Upper lobe of left lung (tissue), 6 donors: Measurements from ENCODE around the gene NINJ2. TPM values are rescaled to one million over a fixed set of nuclear protein-coding genes. Genes with fewer than 3 reads are reported as not detected.
"Not testable (repeated sequence)": the region's sequence is repeated elsewhere in the genome, so short reads cannot be mapped to it uniquely, and the experiment has no call there.

Experiments used
- ATAC-seq, 2 donors: fragments of 200-7000 bp; cut with Tn5 transposase; one replicate each; pipeline ENCODE4 v1.9.1; 2022; ENCODE audit warnings: mild to moderate bottlenecking in 2 of 2, moderate library complexity in 2 of 2; ENCODE audit not compliant: low FRiP score in 2 of 2
- DNase-seq, 2 donors: peaks; one replicate each; pipeline ENCODE4 v3.0.0-alpha.2; 2019 to 2020
- H3K27ac ChIP-seq, 4 donors: fragments of 200-600 bp; sonication (generic); one replicate each; pipeline ENCODE4 v1.5.1; 2016 to 2019
- H3K27me3 ChIP-seq, 4 donors: fragments of 200-600 bp; sonication (generic); one replicate each; pipeline ENCODE4 v1.5.1; 2017 to 2019
- H3K36me3 ChIP-seq, 4 donors: fragments of 200-600 bp; sonication (generic); one replicate each; pipeline ENCODE4 v1.5.1; 2016 to 2019
- H3K4me1 ChIP-seq, 4 donors: fragments of 200-600 bp; sonication (generic); one replicate each; pipeline ENCODE4 v1.5.1; 2018 to 2019
- H3K4me3 ChIP-seq, 4 donors: fragments of 200-600 bp; sonication (generic); one replicate each; pipeline ENCODE4 v1.5.1; 2017 to 2019; ENCODE audit warnings: mild to moderate bottlenecking in 2 of 4, moderate library complexity in 1 of 4
- H3K9me3 ChIP-seq, 4 donors: fragments of 200-600 bp; sonication (generic); one replicate each; pipeline ENCODE4 v1.5.1; 2018 to 2019
- CTCF ChIP-seq, 6 experiments: fragments of 450-650 bp in 4 of 6; fragments of 200-600 bp in 2 of 6; sonication (generic) in 2 of 6; IDR thresholded peaks; one replicate each; pipeline ENCODE4 v1.5.1; 2016 to 2019; ENCODE audit warnings: antibody characterized with exemption in 6 of 6
- EP300 ChIP-seq, 4 donors: sonication (generic); formaldehyde crosslinking; IDR thresholded peaks; one replicate each; pipeline ENCODE4 v1.5.1; 2017; ENCODE audit warnings: antibody characterized with exemption in 4 of 4, control low read depth in 2 of 4
- POLR2A ChIP-seq, 4 donors: fragments of 450-650 bp; IDR thresholded peaks; one replicate each; pipeline ENCODE4 v1.5.1; 2016 to 2017; ENCODE audit warnings: antibody characterized with exemption in 4 of 4, mild to moderate bottlenecking in 2 of 4
- POLR2AphosphoS5 ChIP-seq, 2 donors: sonication (generic); formaldehyde crosslinking; IDR thresholded peaks; one replicate each; pipeline ENCODE4 v1.5.1; 2017; ENCODE audit warnings: antibody characterized with exemption in 2 of 2
- WGBS, 2 donors: methylation state at CpG; one replicate each; pipeline ENCODE4 v1.1.5; 2017 to 2018; 5-methylcytosine and 5-hydroxymethylcytosine counted together
- total RNA-seq, 6 donors: library from RNA; depleted of rRNA in 4 of 6; stranded (reverse); fragments of >200 nt in 4 of 6; gene quantifications; one replicate each; pipeline versions ENCODE4 v1.1.0 to v1.2.1, GENCODE V29; 2016 to 2021
- donor health status: DM: no; HTN: no; CAD: no; lungs with moderate emphysema.
- donor health status: DM: no; HTN: yes; CAD: no; lungs with severe emphysema.

The NINJ2 gene
- total RNA-seq, 6 donors from 2014 or later: 15.6 to 73.3 (median 36.2) TPM

DNA sequence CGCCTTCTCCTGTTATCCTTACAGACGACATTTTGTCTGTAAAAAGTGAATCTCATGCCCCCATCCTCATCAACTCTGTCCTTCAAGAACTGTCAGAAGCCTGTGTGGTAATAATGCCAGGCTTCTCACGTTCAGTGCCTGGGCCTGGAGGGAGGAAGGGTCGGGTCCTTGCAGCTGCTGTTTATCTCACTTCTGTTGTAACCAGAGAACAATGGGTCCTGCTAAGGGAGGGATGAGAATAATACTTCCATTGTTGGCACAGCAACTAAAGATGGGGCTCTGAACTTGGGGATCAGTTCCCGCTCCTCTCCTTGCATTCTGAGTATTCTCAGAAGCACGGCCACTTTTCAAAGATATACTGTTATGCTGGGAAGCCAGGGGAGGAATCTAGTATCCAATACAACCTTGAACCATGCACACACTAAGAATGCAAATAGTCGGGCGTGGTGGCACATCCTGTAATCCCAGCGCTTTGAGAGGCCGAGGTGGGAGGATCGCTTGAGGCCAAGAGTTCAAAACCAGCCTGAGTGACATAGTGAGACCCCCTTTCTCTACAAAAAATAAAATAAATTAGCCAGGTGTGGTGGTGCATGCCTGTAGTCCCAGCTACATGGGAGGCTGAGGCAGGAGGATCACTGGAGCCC lies 38.8 kb upstream of the NINJ2 start:
- 76% methylated on average over 11 of the region's 11 CpGs for WGBS, 2 donors
- ATAC-seq: no peak
- TF ChIP-seq POLR2AphosphoS5 (IDR thresholded peaks at IDR 0.05) (no peak), CTCF (IDR thresholded peaks at IDR 0.05) (no peak), EP300 (IDR thresholded peaks at IDR 0.05) (no peak), POLR2A (IDR thresholded peaks at IDR 0.05) (no peak)

GRCh38 chr12:700016-700415 lies 36.8 kb upstream of the NINJ2 start:
- Histone ChIP-seq H3K27ac (no peak overlapping the region), H3K9me3 (peaks cover 3 to 17% (median 11%) of the 10 kb centered on the region in 4 donors), H3K4me3 (no peak overlapping the region), H3K36me3 (no peaks in the 10 kb centered on the region), H3K4me1 (no peaks in the 10 kb centered on the region), H3K27me3 (no peaks in the 10 kb centered on the region)
- WGBS, 2 donors: 78 to 83% methylated on average over 4 of the region's 4 CpGs
- no peak for TF ChIP-seq CTCF (IDR thresholded peaks at IDR 0.05)
- TF ChIP-seq POLR2A (IDR thresholded peaks at IDR 0.05): no peak
- TF ChIP-seq EP300 (IDR thresholded peaks at IDR 0.05): no peak
- TF ChIP-seq POLR2AphosphoS5 (IDR thresholded peaks at IDR 0.05): no peak
- ATAC-seq: no peak
- DNase-seq: no peak

More for the DNA sequence above, 38.8 kb upstream of the NINJ2 start:
- no peak for DNase-seq
- H3K27ac ChIP-seq: no peak overlapping the region
- H3K27me3 ChIP-seq: no peaks in the 10 kb centered on the region
- peaks cover 3 to 17% (median 11%) of the 10 kb centered on the region in 4 donors for H3K9me3 ChIP-seq
- no peak overlapping the region for H3K4me3 ChIP-seq
- no peaks in the 10 kb centered on the region for H3K4me1 ChIP-seq
- H3K36me3 ChIP-seq: no peaks in the 10 kb centered on the region

- H3K9me3 ChIP-seq: peaks cover 3 to 17% (median 11%) of the 10 kb centered on the region in 4 donors
- not testable (repeated sequence) for H3K4me1 ChIP-seq, H3K27ac ChIP-seq, ATAC-seq, H3K36me3 ChIP-seq, DNase-seq, H3K27me3 ChIP-seq, H3K4me3 ChIP-seq
- 93 to 98% methylated on average over 4 of the region's 4 CpGs for WGBS, 2 donors
Measured at GRCh38 chr12:698222-698621, 35.0 kb upstream of the NINJ2 start.

DNA sequence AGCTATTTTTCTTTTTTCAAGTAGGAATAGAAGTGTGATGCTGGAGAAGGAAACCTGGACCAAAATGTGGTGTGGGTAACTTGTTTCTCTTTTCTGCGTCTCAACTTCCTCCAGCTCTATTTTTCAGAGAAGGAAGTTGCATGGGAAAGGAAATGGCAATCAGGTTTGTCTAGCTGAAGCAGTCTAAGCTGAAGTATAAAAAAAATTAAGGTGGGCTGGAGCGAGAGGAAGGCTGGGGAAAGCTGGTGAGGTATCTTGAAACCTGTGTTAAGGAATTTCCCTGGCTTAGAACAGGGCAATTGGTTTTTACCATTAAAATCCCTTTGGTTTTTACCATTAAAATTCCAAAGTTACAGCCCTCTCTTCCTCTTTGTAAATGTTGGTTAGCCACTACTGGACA lies 34.2 kb upstream of the NINJ2 start:
- no peak for TF ChIP-seq POLR2AphosphoS5 (IDR thresholded peaks at IDR 0.05)
- no peak for TF ChIP-seq CTCF (IDR thresholded peaks at IDR 0.05)
- TF ChIP-seq EP300 (IDR thresholded peaks at IDR 0.05): no peak
- no peak for TF ChIP-seq POLR2A (IDR thresholded peaks at IDR 0.05)
- no peaks in the 10 kb centered on the region for H3K27me3 ChIP-seq
- H3K9me3 ChIP-seq: peaks cover 3 to 17% (median 11%) of the 10 kb centered on the region in 4 donors
- H3K36me3 ChIP-seq: no peaks in the 10 kb centered on the region
- H3K4me1 ChIP-seq: no peaks in the 10 kb centered on the region
- WGBS, 2 donors: 48 to 51% methylated on average over 2 of the region's 2 CpGs
- ATAC-seq (no peak), DNase-seq (no peak)
- H3K4me3 ChIP-seq: no peak overlapping the region
- peak overlapping the region in 1 of 4 donors; percentile 58 for H3K27ac ChIP-seq

DNA sequence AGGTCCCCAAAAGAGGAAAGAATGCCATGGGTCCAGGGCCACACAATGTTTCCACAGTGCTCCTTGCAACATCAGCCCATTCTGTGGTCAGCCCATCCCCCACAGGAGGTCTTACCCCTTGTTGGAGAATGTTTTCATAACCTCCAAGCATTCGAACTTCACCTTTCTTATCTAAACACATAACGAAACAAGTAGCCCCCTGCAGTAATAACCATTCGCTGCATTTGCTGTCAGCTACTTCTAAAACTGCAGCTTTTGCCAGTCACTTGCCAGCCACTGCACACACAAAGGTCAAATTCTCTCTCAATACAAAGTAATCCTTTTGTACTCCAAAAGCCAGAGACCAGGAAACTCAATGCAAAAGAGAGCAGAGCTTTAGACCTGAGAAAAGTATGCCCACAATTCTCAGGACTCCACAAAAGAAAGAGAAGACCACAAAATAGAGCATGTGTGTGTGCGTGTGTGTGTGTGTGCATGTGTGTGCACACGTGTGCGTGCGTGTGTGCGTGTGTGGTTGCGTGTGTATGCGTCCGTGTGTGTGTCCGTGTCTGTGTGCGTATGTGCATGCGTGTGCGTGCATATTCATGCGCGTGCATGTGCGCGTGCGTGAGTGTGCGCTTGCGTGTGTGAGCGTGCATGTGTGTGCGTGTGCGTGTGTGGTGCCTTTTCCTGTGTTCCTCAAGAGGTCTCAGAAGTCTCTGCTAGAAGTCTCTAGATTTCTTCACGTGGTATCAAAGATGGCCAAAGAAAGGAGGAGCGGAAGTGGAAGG lies 31.7 kb upstream of the NINJ2 start:
- Histone ChIP-seq H3K27me3 (no peaks in the 10 kb centered on the region), H3K36me3 (no peaks in the 10 kb centered on the region), H3K27ac (no peak overlapping the region), H3K9me3 (peaks cover 3 to 17% (median 11%) of the 10 kb centered on the region in 4 donors), H3K4me1 (no peaks in the 10 kb centered on the region), H3K4me3 (no peak overlapping the region)
- TF ChIP-seq POLR2AphosphoS5 (IDR thresholded peaks at IDR 0.05) (no peak), CTCF (IDR thresholded peaks at IDR 0.05) (no peak), POLR2A (IDR thresholded peaks at IDR 0.05) (no peak), EP300 (IDR thresholded peaks at IDR 0.05) (no peak)
- DNase-seq (peak in 1 of 2 donors; percentile 29), ATAC-seq (no peak)
- 86 to 87% methylated on average over 27 of the region's 27 CpGs for WGBS, 2 donors
